Muscle of arm (tissue), 12 donors: ENCODE results near the gene ENGASE. TPM values are rescaled to one million over a fixed set of nuclear protein-coding genes. Genes with fewer than 3 reads are reported as not detected.

ENCODE experiments used
- DNase-seq: peaks from one replicate; pipeline ENCODE4 v3.0.0-alpha.2; 2013
- polyA plus RNA-seq, 12 donors: library from polyadenylated mRNA; unstranded; fragments of 120-200 nt; gene quantifications; one replicate each; pipeline ENCODE4 v1.2.1, GENCODE V29; 2013; ENCODE audit not compliant: insufficient read length in 12 of 12

The ENGASE gene
- polyA plus RNA-seq, 12 donors, result 12.5 to 30.6 (median 16.5) TPM; not detected in 1

DNA sequence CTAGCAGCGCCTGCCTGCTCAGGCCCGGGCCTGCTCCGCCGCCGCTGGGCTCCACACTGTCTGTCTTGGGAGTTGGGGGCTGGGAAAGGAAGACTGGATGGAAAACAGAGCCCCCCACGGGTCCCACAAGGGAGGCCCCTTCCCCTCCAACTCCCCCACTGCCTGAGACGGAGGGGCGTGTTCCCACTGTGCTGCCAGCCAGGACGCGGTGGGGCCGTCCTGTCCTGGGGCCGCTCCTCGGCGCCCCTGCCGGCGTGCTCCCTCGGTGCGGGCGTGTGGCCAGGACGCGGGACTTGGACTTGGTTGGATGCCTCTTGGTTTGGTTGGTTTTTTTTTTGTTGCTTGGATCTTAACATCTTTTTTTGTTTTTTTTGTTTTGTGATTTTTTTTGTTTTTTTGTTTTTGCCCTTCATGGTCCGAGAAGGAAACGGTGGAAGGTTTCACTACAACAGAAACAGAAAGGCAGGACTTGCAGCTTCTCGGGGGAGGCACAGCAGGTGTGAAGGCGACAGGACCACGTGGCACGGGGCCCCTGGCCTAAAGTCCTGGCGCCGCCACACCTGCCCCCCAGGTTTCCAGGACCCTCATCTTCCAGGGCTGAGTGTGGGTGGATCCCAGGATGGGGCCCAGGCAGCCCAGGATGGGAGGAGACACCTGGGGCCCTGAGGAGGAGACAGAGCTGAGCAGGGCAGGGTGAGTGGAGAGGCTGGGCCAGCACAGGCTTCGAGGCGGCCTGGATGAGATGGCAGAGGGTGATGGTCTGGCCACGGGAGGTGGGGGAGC lies 16.0 kb downstream of the ENGASE start:
- no peak for DNase-seq

DNA sequence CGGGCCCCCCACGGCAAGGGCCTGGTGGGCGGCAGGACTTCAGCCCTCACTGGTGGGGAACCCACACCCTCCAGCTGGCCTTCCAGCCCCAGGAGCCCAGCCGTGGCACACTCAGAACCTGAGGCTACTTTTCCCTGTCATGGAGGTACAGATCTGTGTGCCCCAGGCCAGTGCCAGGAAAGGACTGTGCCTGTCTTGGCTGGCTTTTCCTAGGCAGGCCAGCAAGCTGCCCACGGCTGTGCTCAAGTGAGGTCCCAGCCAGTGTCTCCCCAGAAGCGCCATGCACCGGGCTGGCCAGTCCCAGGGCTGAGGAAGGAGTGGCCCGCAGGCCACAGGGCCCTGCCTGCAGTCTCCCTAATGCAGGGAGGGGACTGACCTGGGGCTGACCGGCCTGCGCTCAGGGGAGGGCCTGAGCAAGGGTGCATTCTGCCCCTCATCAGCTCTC lies 16.6 kb downstream of the ENGASE start:
- DNase-seq, result no peak

DNA sequence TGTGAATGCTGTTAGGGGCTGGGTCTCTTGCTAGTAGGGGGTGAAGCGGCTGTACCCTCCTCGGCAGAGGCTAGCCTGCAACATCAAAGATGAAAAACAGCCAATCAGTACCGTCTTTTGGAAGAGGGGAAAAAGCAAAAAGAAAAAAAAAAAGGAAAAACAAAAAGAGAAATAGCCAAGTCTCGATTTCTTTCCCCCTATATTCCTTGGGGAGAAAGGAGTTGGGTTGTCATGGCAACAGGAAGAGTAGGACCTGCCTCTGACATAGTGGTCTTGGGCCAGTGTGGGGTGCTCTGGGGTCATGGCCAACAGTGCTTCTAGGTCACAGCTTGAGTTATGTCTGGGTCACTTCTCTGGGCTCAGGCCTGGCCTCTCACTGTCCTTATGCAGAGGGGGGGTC lies 17.9 kb downstream of the ENGASE start:
- DNase-seq, result no peak

DNA sequence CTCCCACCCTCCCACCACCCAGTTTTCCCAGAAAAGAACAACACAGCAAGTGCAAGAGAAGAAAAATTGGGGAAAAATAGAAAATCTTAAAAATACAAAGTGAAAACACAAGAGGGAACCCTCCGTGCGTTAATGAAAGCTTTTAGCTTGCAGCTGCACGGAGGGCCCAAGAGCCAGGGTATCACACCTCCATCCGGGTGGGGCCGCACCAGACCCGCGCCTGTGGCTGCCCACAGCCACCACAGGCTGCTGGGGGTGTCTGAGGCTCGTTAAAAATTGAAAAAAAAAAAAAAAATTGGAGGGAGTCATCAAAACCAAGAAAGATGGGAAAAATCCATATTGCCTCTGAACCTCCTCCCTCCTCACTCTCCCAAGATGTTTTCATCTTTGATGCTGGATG lies 18.6 kb downstream of the ENGASE start:
- DNase-seq, result no peak

DNA sequence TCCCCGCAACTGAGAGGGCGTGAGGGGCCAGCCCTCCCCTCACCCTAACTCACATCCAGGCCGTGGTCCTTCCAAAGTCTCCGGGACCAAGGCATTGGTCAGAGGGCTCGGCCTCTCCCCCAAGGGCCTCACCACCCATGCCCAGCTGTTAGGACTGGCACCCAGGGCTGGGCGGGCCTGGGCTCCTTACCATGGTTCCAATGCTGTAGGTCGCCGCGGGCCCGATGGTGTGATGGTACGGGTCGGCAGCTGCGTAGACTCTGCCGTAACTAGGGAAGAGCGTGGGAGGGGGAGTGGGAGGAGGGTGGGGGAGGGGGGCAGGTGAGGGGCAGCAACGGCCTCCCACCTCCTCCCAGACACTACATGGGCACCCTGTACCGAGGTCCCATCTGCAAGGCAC lies 19.6 kb downstream of the ENGASE start:
- no peak for DNase-seq

DNA sequence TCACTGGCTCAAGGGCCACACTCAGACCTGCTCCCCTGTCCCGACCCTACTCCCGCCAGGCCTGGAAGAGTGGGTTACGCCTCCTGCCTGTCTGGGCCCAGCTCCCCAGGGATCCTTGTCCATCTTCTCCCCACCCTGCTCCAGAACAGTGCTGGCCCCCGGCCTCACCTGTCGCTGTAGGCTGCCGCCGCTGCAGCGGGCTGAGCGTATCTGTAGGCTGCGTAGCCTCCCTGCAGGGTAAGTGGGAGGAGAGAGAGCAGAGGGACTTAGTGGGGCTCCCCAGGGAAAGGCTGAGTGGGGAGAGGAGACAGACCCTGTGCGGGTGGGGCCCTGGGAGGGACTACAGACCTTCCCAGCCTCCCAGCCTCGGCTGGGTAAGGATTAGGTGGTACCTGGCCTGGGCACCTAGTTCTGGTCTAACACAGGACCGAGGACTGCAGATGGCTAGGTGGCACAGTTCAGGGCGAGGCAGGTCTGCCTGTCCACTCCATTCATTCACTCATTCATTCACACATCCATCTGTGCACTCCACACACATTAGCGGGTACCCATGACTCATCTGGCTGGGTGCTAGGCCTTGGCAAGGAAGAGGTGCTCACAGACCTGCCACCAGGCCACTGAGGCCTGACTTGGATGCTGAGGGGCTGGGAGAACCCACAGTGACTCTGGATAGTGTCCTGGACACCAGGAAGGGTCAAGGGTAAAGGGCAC lies 20.9 kb downstream of the ENGASE start:
- DNase-seq, result no peak

DNA sequence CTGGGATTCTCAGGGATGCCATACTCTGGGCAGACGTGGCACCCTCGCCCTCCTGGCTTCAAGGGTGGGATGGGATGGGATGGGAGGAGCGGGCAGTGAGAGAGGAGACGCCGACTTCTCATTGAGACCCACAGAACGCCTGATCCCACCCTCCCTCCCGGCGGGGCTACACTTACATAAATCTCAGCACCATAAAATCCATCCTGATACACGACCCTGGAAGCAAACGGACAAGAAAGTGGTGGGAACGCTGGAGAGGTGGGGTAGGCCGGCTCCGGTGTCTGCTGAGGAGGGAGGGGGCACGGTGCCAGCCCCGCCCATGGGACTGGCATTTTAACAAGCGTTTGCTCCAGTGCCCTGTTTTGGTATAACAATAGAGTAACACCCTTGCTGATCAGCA lies 21.9 kb downstream of the ENGASE start:
- DNase-seq, result no peak

DNA sequence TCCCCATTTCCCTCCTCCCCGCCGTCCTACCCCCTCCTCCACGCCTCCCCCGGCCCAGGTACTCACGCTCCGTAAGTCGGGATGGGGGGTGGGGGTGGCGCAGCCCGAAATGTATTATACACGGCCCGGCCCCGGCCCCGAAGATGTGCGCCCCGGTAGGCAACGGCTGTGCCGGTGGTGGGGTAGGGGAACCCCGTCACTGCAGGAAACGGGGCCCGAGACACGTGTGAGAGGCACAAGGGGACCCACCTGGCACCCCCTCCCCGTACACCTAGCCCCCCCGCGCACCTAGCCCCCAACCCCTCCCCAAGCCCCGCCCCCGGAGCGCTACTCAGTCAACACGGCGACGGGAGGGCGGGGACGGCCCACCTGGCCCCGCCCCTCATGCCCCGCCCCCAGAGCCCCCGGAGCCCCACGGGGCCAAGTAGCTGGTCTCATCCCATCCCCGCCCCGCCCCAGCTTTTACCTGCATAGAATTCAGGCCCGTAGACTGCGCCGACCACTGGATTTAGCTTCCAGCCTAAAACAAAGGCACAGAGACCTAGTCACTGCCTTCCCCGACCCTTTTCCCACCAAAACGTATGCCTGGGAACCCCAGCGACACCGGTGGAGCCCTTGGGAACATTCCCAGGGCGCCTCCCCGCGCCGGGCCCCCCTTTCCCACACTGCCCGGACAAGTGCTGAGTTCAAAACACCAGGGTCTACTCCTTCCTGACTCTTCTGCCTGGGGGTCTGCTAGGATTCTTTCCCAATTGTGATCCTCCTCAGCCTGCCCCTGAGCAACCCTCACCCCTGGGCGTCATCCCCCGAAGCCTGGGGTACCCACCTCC lies 22.8 kb downstream of the ENGASE start:
- DNase-seq, result no peak

DNA sequence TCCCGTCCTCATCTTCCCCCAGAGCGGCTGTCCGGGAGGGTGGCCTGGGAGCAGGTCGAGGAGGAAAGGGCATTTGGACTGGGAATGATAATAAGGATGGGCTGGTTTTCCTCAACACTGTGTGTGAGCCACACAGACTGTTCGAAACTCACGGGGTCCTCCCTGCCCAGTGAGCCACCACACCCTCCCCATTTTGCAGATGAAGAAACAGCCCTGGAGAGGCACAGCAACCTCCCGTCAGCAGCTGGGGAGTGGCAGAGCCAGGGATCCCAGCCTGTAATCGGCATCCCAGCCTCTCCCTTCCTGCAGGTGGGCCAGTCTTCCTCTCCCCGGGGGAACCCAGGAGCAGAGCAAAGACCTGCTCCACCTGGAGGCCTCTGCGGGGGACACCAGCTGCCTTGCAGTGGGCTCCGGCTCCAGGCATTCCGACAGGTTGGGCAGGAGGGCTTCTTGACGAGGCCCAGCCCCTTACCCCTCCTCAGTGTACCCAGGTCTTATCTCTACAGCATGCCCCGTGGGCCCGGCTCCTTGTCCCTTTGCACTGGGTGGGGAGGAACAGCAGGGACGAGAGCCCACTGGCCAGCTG lies 23.8 kb downstream of the ENGASE start:
- no peak for DNase-seq

DNA sequence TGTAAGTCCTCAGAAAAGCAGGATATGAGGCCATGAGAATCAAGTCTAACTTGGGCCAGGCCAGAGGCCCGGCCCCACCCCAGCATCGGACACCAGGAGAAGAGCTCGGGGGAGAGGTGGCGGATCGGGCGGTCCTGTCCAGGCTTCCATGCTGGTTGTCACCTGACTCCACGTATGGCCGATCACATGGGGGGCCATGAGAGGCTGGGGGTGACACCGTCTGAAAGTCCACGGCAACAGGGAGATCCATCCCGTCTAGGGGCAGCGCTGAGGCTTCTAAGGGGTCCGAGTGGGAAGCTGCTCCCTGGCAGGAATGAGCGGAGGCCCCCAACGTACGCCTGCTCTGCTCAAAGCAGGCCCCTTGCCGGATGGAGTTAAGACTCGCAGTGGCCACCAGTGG lies 25.8 kb downstream of the ENGASE start:
- no peak for DNase-seq

DNA sequence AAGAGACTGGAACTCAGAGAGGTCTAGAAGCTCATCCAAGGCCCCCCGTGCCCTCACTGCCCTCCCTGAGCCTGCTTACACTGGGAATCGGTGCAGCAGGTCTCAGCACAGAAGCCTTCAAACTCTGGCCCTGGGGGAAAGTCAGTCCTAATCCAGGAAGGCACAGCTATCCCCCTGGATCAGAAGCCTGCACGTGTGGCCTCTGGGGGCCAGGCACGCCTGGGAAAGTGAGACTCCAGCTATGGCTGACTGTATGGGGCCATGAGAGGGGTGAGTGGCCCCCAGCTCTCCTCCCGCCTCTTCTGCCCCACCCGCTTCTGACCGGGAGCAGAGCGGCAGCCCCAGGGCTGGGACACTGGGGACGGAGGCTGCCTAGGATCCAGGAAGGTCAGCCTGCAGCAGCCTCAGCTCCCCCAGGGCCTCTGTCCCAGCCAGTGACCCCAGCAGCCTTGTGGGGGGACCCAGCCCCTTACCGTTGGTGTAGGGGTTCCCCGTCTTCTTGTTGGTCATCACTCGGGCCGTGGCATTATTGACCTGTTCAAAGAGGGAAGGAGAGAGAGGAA lies 26.6 kb downstream of the ENGASE start:
- DNase-seq, result no peak

DNA sequence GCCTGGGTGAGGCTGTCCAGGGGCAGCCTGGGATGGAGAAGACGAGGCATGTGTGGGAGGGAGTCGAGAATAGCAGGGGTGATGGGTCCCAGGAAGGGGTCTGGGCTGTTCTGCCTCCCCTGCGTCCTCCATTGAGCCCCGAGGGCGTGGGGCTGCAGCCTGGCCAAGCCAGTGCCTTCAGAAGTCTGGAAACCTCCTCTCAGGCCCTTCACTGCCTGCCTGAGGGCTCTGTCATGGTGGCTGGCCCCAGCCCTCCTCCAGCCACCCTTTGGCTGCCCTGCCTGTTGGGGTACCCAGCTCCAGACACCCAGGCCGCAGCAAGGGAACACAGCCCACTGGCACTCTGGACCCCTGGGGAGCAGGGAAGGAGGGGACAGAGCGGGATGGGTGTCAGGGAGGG lies 27.6 kb downstream of the ENGASE start:
- DNase-seq, result no peak

DNA sequence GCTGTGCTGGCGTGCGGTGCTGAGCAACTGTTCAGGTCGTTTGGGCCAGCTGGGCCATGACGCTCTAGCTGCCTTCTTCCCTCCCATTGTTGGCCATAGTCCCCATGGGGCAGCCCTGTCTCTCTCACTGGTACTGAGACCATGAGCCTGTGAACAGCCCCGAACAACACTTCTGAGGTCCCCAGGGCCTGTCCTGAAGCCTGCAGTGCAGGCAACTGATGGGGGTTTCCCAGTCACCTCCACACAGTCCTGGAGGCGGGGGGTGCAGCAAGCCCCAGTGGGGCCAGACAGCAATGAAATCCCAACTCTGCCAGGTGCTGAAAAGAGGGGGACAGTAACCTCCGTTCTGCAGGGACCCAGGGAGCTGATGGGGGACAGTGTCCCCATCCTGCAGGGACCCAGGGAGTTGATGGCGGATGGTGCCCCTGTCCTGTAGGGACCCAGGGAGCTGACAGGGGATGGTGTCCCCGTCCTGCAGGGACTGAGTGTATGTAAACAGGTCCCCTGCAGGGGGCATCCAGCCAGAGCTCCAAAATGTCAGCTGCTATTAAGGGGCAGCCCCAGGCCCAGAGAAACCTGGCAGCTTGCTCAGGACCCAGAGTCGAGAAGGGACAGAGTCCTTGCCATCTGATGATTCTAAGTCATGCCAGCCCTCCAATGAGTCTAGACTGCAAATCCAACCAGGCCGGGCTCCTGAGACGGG lies 30.4 kb downstream of the ENGASE start:
- DNase-seq, result no peak

DNA sequence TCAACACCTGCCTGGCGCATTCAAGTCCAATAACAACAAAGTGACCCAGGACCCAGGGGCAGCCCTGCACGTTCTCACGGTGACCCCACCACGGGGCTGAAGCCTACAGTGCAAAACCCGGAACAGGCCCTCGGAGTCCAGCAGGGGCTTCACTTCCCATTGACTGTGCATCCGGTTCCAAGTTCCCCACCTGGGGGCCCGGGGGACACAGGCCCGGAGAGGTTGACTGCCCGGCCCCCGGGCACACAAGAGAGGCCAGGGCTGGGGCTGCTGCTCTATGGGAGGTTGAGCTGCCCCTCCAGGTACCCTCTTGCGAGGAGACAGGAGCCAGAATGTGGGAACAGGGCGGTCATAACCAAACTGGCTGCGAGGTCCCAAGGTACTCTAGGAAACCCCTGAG lies 31.3 kb downstream of the ENGASE start:
- DNase-seq, result no peak

DNA sequence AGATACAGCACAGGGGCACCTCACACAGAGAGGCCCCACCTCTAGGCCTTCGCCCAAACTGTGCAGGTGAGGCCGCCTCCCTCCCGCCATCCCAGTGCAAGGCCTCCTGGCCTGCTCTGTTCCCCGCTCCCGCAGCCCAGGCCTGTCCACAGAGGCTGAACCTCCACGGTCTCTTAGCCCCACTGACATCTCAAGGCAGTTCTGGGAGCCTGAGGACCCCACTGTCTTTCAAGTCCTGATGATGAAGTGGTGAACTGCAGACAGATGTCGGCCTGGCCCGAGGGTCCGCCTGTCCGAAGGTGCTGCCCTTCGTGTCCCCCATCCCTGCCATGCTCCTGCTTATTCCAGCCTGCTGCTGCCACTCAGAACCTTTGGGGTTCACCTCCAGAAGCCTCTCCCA lies 32.3 kb downstream of the ENGASE start:
- DNase-seq, result no peak

DNA sequence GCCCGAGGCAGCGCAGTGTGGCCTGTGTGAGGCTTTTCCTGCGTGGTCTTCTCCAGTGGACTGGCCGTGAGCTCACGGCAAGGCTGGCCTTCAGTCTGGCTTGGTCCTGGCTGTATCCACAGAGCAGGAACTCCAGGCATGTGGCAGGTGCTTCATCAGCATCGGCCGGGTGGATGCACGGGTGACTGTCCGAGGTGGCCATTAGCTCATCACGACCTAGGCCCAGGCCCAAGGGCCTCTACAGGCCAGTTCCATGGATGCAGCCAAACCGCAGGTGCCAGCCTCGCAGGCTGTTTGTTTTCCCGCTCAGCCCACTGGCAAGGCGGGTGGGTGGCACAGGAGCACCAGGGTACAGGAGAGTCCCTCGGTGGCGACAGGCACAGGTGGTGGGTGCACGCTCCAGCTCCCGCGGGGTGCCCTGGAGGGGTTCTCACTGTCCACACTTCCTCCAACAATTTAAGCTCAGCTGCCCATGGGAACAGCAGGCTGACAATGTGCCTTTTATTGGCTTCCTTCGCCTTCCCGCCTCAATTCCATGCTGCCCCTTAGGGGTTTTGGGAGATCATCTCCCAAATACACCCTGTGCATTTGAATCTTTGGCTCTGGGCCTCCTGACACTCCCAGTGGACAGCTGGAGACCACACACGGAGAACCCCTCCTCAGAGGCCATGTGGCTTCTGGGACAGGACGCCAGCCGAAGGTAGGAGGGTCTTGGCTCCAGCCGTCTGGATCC lies 33.0 kb downstream of the ENGASE start:
- DNase-seq, result no peak

DNA sequence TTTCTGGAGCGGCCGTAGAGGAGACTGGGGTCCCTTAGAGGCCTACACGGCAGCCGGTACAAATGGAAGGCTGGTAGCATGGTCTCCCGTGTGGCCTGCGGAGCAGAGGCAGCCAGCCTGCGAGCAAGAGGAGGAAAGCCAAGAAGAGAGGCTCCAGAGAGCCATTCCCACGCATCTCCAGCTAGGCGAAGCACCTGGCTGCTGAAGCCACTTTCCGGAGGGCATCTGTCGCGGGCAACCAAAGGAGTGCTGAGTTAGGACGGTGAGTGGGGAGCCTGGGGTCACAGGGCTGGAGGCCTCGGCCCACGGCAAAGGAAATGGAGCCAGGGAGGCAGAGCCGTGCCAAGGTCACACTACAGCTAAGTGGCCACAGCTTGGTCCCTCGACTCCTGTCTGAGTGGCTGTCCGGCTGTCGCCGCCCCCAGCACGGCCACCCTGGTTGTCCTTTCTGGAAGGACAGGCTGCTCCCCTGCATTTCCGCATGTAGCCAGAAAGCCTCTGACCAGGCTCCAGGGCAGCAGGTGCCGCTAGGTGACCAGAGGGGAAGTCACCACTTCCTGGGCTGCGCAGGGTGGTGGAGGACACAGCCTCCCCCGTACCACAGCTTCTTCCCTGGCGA lies 33.7 kb downstream of the ENGASE start:
- no peak for DNase-seq

DNA sequence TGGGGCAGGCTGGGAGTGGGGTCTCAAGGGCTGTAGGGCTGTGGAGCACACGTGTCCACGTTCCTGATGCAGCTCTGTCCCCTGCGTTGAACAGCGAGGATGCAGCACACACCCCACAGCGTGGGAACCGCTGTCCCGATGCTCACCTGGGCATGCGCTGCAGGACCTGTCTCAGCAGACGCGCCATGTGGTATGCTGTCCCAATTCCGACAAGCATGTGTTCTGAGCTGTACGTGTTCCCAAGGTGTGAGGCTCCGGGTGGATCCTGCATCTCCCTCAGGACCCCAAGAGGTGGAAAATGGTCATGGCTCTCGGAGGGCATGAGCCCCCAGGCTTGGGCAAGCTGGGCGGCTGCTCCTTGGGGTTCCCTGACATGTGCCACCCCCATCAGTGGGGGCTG lies 34.2 kb downstream of the ENGASE start:
- DNase-seq, result no peak

DNA sequence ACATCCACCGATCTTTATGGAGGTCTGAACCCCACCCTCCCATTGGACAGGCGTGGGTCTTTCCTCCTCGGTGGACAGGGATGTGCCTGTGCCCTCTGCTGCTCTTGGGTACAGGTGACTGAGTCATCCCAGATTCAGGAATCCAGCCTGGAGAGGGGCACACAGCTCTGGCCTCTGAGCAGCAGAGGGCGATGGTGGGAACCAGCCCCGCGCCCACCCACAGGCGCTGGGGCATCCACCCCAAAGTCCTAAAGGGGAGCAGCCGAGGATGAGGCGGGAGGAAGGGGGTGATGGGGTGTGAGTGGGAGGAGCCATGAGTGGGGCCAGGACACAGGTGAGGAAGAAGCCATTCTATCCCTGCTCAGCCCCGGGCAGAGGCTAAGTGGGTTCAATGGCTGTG lies 35.0 kb downstream of the ENGASE start:
- no peak for DNase-seq

DNA sequence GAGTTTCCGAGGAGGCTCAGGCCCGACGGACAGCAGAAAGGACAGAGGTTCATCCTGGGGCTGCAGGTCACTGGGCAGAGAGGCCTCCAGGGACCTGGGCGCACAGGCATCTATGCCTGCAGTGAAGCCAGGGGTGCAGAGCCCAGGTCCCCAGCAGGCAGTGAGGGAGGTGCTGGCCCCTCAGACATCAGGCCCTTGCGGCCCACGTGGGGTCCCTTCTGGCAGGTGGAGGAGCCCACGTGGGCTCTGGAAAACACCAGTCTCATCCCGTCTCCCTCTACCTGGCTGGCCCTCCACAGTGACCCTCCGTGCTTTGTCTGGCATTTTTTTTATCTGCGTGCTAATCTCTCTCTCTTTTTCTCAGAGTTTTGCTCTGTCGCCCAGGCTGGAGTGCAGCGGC lies 36.5 kb downstream of the ENGASE start:
- DNase-seq, result no peak
